HepG2 (cell line): ENCODE measurements around the gene SLC2A4. TPM values are rescaled to one million over a fixed set of nuclear protein-coding genes. Genes with fewer than 3 reads are reported as not detected.

ENCODE experiments used
- ATF1 ChIP-seq: IDR thresholded peaks from 2 replicates; pipeline ENCODE4 v1.6.1; 2016; ENCODE audit warnings: mild to moderate bottlenecking, control low read depth
- ATF7-NPFF ChIP-seq: sonication (generic); formaldehyde crosslinking; IDR thresholded peaks from 2 replicates; pipeline ENCODE4 v1.8.1; 2023; ENCODE audit warnings: mild to moderate bottlenecking, low read depth, missing genetic modification reagents, moderate library complexity
- ATM ChIP-seq: fragments of 450-650 bp; IDR thresholded peaks from 2 replicates; pipeline ENCODE4 v1.7.1; 2017; ENCODE audit warnings: mild to moderate bottlenecking, borderline replicate concordance
- BRD4 ChIP-seq: sonication (generic); formaldehyde crosslinking; IDR thresholded peaks from 2 replicates; pipeline ENCODE4 v1.4.0; 2020; ENCODE audit warnings: missing genetic modification reagents
- DNMT1 ChIP-seq: sonication (generic); formaldehyde crosslinking; IDR thresholded peaks from 2 replicates; pipeline ENCODE4 v1.5.1; 2020; ENCODE audit warnings: mild to moderate bottlenecking, missing genetic modification reagents
- ESRRA ChIP-seq: sonication (generic); formaldehyde crosslinking; IDR thresholded peaks from 2 replicates; pipeline ENCODE4 v1.5.1; 2020; ENCODE audit warnings: mild to moderate bottlenecking, low read depth, missing genetic modification reagents
- GLI4 ChIP-seq: sonication (generic); formaldehyde crosslinking; IDR thresholded peaks from 2 replicates; pipeline ENCODE4 v1.5.1; 2020; ENCODE audit warnings: missing genetic modification reagents, mild to moderate bottlenecking, moderate library complexity, borderline replicate concordance
- HMG20A ChIP-seq: IDR thresholded peaks from 2 replicates; pipeline ENCODE4 v1.6.1; 2016; ENCODE audit warnings: borderline replicate concordance
- JUND ChIP-seq: sonication (generic); formaldehyde crosslinking; IDR thresholded peaks from 2 replicates; pipeline ENCODE4 v1.8.0; 2022; ENCODE audit warnings: mild to moderate bottlenecking, missing genetic modification reagents
- MAF1 ChIP-seq: sonication (generic); formaldehyde crosslinking; IDR thresholded peaks from 2 replicates; pipeline ENCODE4 v1.5.0; 2020; ENCODE audit warnings: missing genetic modification reagents, borderline replicate concordance
- MYNN ChIP-seq: sonication (generic); formaldehyde crosslinking; IDR thresholded peaks from 2 replicates; pipeline ENCODE4 v1.4.0; 2020; ENCODE audit warnings: mild to moderate bottlenecking, low read depth, missing genetic modification reagents
- MYPOP ChIP-seq: sonication (generic); formaldehyde crosslinking; IDR thresholded peaks from 2 replicates; pipeline ENCODE4 v1.8.1; 2023; ENCODE audit warnings: mild to moderate bottlenecking, moderate library complexity, missing genetic modification reagents
- NCOA1 ChIP-seq: sonication (generic); formaldehyde crosslinking; IDR thresholded peaks from 2 replicates; pipeline ENCODE4 v1.9.0; 2021; ENCODE audit warnings: missing genetic modification reagents
- NFKBIZ ChIP-seq: IDR thresholded peaks from 2 replicates; pipeline ENCODE4 v1.6.1; 2018; ENCODE audit warnings: missing genetic modification reagents, missing compliant biosample characterization
- POGK ChIP-seq: sonication (generic); formaldehyde crosslinking; conservative IDR thresholded peaks from 2 replicates; pipeline ENCODE4 v1.8.0; 2022; ENCODE audit warnings: mild to moderate bottlenecking, moderate library complexity, missing genetic modification reagents
- SALL1 ChIP-seq: sonication (generic); formaldehyde crosslinking; IDR thresholded peaks from 2 replicates; pipeline ENCODE4 v1.8.0; 2022; ENCODE audit warnings: mild to moderate bottlenecking, missing genetic modification reagents
- STAT5B ChIP-seq: sonication (generic); formaldehyde crosslinking; IDR thresholded peaks from 2 replicates; pipeline ENCODE4 v1.4.0; 2020; ENCODE audit warnings: missing genetic modification reagents
- SUZ12 ChIP-seq: fragments of 150-350 bp; IDR thresholded peaks from 2 replicates; pipeline ENCODE4 v1.6.1; 2014; ENCODE audit warnings: low read depth, low read length
- ZBTB7B ChIP-seq: sonication (generic); formaldehyde crosslinking; IDR thresholded peaks from 2 replicates; pipeline ENCODE4 v1.4.0; 2020; ENCODE audit warnings: missing genetic modification reagents
- ZNF609 ChIP-seq: sonication (generic); formaldehyde crosslinking; IDR thresholded peaks from 2 replicates; pipeline ENCODE4 v1.4.0; 2020; ENCODE audit warnings: mild to moderate bottlenecking, missing genetic modification reagents, borderline replicate concordance
- ZNF704 ChIP-seq: sonication (generic); formaldehyde crosslinking; IDR thresholded peaks from 2 replicates; pipeline ENCODE4 v1.8.1; 2023; ENCODE audit warnings: mild to moderate bottlenecking, inconsistent platforms, moderate library complexity, missing genetic modification reagents, borderline replicate concordance
- polyA plus RNA-seq, 8 experiments: library from polyadenylated mRNA; depleted of rRNA in 3 of 8; stranded (reverse) in 7 of 8; unstranded in 1 of 8; fragments of >200 nt; fragmentation: Illumina TruSeq in 4 of 8; extraction: Trizol in 4 of 8; gene quantifications; 2 replicates each; pipeline versions ENCODE4 v1.2.1 to v1.2.3, GENCODE V29; 2011 to 2016; ENCODE audit warnings: low read depth in 4 of 8, missing spikeins in 1 of 8, mixed read lengths in 1 of 8; ENCODE audit not compliant: insufficient read depth in 1 of 8
- total RNA-seq, 5 experiments: library from RNA; depleted of rRNA; stranded (reverse); fragments of >200 nt; fragmentation: Illumina TruSeq; extraction: Trizol; gene quantifications; 2 replicates each; pipeline ENCODE4 v1.2.3, GENCODE V29; 2016; ENCODE audit warnings: low read depth in 1 of 5

The SLC2A4 gene
- total and polyA plus RNA-seq, 2 of the 13 experiments (the other 11 are each of a cell fraction or from before 2014, with no cell fraction given): 4.9 to 5.8 TPM

GRCh38 chr17:7234083-7234951 lies 47.2 kb upstream of the SLC2A4 start, which contains the start of gene DVL2 (continued):
- TF ChIP-seq ZNF609 (peak; percentile 28; the same call in 1 of the 2 replicates), HMG20A (CRISPR knock-in tag) (no peak), ESRRA (no peak), DNMT1 (CRISPR knock-in tag) (peak; percentile 77), SUZ12 (no peak), POGK (CRISPR knock-in tag) (peak; percentile 58; the same call in 1 of the 2 replicates), JUND (no peak), ATF7-NPFF (CRISPR knock-in tag) (peak; percentile 39), ATF1 (CRISPR knock-in tag) (no peak), MYPOP (CRISPR knock-in tag) (peak; percentile 31; the same call in 1 of the 2 replicates), BRD4 (CRISPR knock-in tag) (peak; percentile 93), MAF1 (CRISPR knock-in tag) (peak; percentile 57), STAT5B (no peak), NFKBIZ (CRISPR knock-in tag) (no peak; the same call in 1 of the 2 replicates), SALL1 (CRISPR knock-in tag) (peak; percentile 67; the same call in 1 of the 2 replicates), NCOA1 (CRISPR knock-in tag) (no peak), ATM (no peak), GLI4 (CRISPR knock-in tag) (no peak), ZNF704 (CRISPR knock-in tag) (0 out of 2 replicates have a peak, but pooled peaks have one; percentile 26), ZBTB7B (peak; percentile 70), MYNN (CRISPR knock-in tag) (no peak)
